Sigmoid colon (tissue), 7 donors: ENCODE data around the gene SYMPK. TPM values are rescaled to one million over a fixed set of nuclear protein-coding genes. Genes with fewer than 3 reads are reported as not detected.

Experiments used
- DNase-seq: peaks from one replicate; pipeline ENCODE4 v3.0.0-alpha.2; 2019
- H3K27ac ChIP-seq, 4 donors: fragments of 200-600 bp; sonication (generic); one replicate each; pipeline ENCODE4 v1.5.1; 2016 to 2019; ENCODE audit warnings: mild to moderate bottlenecking in 1 of 4
- H3K27me3 ChIP-seq, 3 donors: fragments of 200-600 bp; sonication (generic); one replicate each; pipeline ENCODE4 v1.5.1; 2019; ENCODE audit warnings: mild to moderate bottlenecking in 1 of 3
- H3K36me3 ChIP-seq, 4 donors: fragments of 200-600 bp; sonication (generic); one replicate each; pipeline ENCODE4 v1.5.1; 2016 to 2019
- H3K4me1 ChIP-seq, 4 donors: fragments of 200-600 bp; sonication (generic); one replicate each; pipeline ENCODE4 v1.5.1; 2017 to 2019
- H3K4me3 ChIP-seq, 4 donors: fragments of 200-600 bp; sonication (generic); one replicate each; pipeline ENCODE4 v1.5.1; 2017 to 2019; ENCODE audit warnings: mild to moderate bottlenecking in 2 of 4, moderate library complexity in 1 of 4
- H3K9me3 ChIP-seq, 4 donors: fragments of 200-600 bp in 3 of 4; sonication (generic) in 3 of 4; one replicate each; pipeline versions ENCODE4 v1.5.1 to v1.6.1; 2013 to 2019
- CTCF ChIP-seq, 4 experiments: fragments of 450-650 bp in 3 of 4; fragments of 200-600 bp in 1 of 4; IDR thresholded peaks; one replicate each; pipeline ENCODE4 v1.5.1; 2016 to 2019; ENCODE audit warnings: antibody characterized with exemption in 4 of 4, mild to moderate bottlenecking in 3 of 4, moderate library complexity in 2 of 4
- EP300 ChIP-seq, 4 donors: sonication (generic); formaldehyde crosslinking; IDR thresholded peaks; one replicate each; pipeline ENCODE4 v1.6.1; 2017; ENCODE audit warnings: antibody characterized with exemption in 4 of 4
- POLR2A ChIP-seq, 2 donors: fragments of 450-650 bp; IDR thresholded peaks; one replicate each; pipeline ENCODE4 v1.6.1; 2016; ENCODE audit warnings: antibody characterized with exemption in 2 of 2, mild to moderate bottlenecking in 2 of 2, moderate library complexity in 2 of 2
- POLR2AphosphoS5 ChIP-seq, 4 donors: sonication (generic); formaldehyde crosslinking; IDR thresholded peaks; one replicate each; pipeline ENCODE4 v1.6.1; 2017; ENCODE audit warnings: antibody characterized with exemption in 4 of 4
- WGBS, 2 donors: extraction: QIAGEN DNeasy Blood & Tissue Kit; methylation state at CpG; one replicate each; pipeline ENCODE4 v1.1.7; 2013; 5-methylcytosine and 5-hydroxymethylcytosine counted together
- intact Hi-C: fragments of 100-400 bp; cut with DNase I; formaldehyde crosslinking; loops from one replicate; pipeline ENCODE4 v1.15.1; 2023
- polyA plus RNA-seq, 3 donors: library from polyadenylated mRNA; stranded (reverse); fragments of 200-250 nt; gene quantifications; one replicate each; pipeline ENCODE4 v1.2.3, GENCODE V29; 2013
- total RNA-seq, 4 donors: library from RNA; depleted of rRNA; stranded (reverse); fragments of >200 nt; gene quantifications; one replicate each; pipeline ENCODE4 v1.1.0, GENCODE V29; 2016
- donor health status: healthy with polysubstance abuse.
- donor health status: Bipolar disorder and iron deficiency.
- donor health status: healthy.

The SYMPK gene
- total and polyA plus RNA-seq, 7 donors, result 18.2 to 84.4 (median 28.5) TPM

GRCh38 chr19:45852145-45852750 is 10.7 kb downstream of the SYMPK start:
- intact Hi-C loops, result no loop called here
- no peak for TF ChIP-seq EP300 (IDR thresholded peaks at IDR 0.05)
- TF ChIP-seq CTCF (IDR thresholded peaks at IDR 0.05), result no peak
- TF ChIP-seq POLR2AphosphoS5 (IDR thresholded peaks at IDR 0.05), result no peak
- TF ChIP-seq POLR2A (IDR thresholded peaks at IDR 0.05), result no peak
- no peak for DNase-seq
- WGBS, 2 donors, result 94 to 95% methylated on average over 10 of the region's 10 CpGs
- Histone ChIP-seq H3K27me3 (no peaks in the 10 kb centered on the region), H3K36me3 (peaks cover 30 to 80% (median 53%) of the 10 kb centered on the region in 4 donors), H3K9me3 (no peaks in the 10 kb centered on the region), H3K27ac (no peak overlapping the region), H3K4me1 (no peaks in the 10 kb centered on the region), H3K4me3 (no peak overlapping the region)

- intact Hi-C loops, result no loop called here
- WGBS, 2 donors, result 92 to 94% methylated on average over 4 of the region's 4 CpGs
- no peak for TF ChIP-seq POLR2AphosphoS5 (IDR thresholded peaks at IDR 0.05)
- no peak for TF ChIP-seq EP300 (IDR thresholded peaks at IDR 0.05)
- TF ChIP-seq POLR2A (IDR thresholded peaks at IDR 0.05), result no peak
- TF ChIP-seq CTCF (IDR thresholded peaks at IDR 0.05), result no peak
These were observed 14.0 kb downstream of the SYMPK start for GRCh38 chr19:45848922-45849321.

GRCh38 chr19:45847663-45848062 is 15.3 kb downstream of the SYMPK start:
- Histone ChIP-seq H3K27ac (no peak overlapping the region), H3K9me3 (no peaks in the 10 kb centered on the region), H3K27me3 (no peaks in the 10 kb centered on the region), H3K4me1 (no peaks in the 10 kb centered on the region), H3K4me3 (no peak overlapping the region), H3K36me3 (peaks cover 41 to 100% (median 79%) of the 10 kb centered on the region in 4 donors)
- 96 to 97% methylated on average over 13 of the region's 13 CpGs for WGBS, 2 donors
- TF ChIP-seq CTCF (IDR thresholded peaks at IDR 0.05) (no peak), EP300 (IDR thresholded peaks at IDR 0.05) (no peak), POLR2A (IDR thresholded peaks at IDR 0.05) (no peak), POLR2AphosphoS5 (IDR thresholded peaks at IDR 0.05) (no peak)
- intact Hi-C loops, result no loop called here
- DNase-seq, result no peak

More at GRCh38 chr19:45848922-45849321, 14.0 kb downstream of the SYMPK start:
- Histone ChIP-seq H3K36me3 (peaks cover 32 to 100% (median 73%) of the 10 kb centered on the region in 4 donors), H3K4me1 (no peaks in the 10 kb centered on the region), H3K27me3 (no peaks in the 10 kb centered on the region), H3K4me3 (no peak overlapping the region), H3K9me3 (no peaks in the 10 kb centered on the region), H3K27ac (no peak overlapping the region)
- no peak for DNase-seq

- Histone ChIP-seq H3K36me3 (peaks cover 27 to 100% (median 66%) of the 10 kb centered on the region in 4 donors), H3K27me3 (no peaks in the 10 kb centered on the region), H3K4me3 (no peak overlapping the region), H3K27ac (no peak overlapping the region), H3K4me1 (no peaks in the 10 kb centered on the region), H3K9me3 (no peaks in the 10 kb centered on the region)
- intact Hi-C loops, result no loop called here
- no peak for DNase-seq
- 95 to 97% methylated on average over 14 of the region's 14 CpGs for whole genome bisulfite sequencing, 2 donors
- no peak for TF ChIP-seq EP300 (IDR thresholded peaks at IDR 0.05)
- TF ChIP-seq CTCF (IDR thresholded peaks at IDR 0.05), result no peak
- no peak for TF ChIP-seq POLR2AphosphoS5 (IDR thresholded peaks at IDR 0.05)
- no peak for TF ChIP-seq POLR2A (IDR thresholded peaks at IDR 0.05)
These were observed 20.7 kb downstream of the SYMPK start for GRCh38 chr19:45842198-45842597.

GRCh38 chr19:45834970-45835369 is 28.0 kb downstream of the SYMPK start:
- H3K9me3 ChIP-seq, result no peaks in the 10 kb centered on the region
- peaks cover 57 to 100% (median 85%) of the 10 kb centered on the region in 4 donors for H3K36me3 ChIP-seq
- H3K27me3 ChIP-seq, result no peaks in the 10 kb centered on the region
- TF ChIP-seq POLR2A (IDR thresholded peaks at IDR 0.05) (no peak), CTCF (IDR thresholded peaks at IDR 0.05) (no peak), EP300 (IDR thresholded peaks at IDR 0.05) (no peak)
- no peak overlapping the region for H3K27ac ChIP-seq
- WGBS, 2 donors, result 78 to 92% methylated on average over 7 of the region's 7 CpGs
- H3K4me1 ChIP-seq, result no peaks in the 10 kb centered on the region
- no peak for DNase-seq
- intact Hi-C loops, result no loop called here
- no peak overlapping the region for H3K4me3 ChIP-seq
